CD4-positive, alpha-beta T cell treated with Interleukin-6 for 4 hours (primary cell): Measurements from ENCODE around the gene NIPAL3.
A peak's percentile ranks its signal among the peaks of the same experiment; 100 is the strongest.

Experiments used
- DNase-seq: peaks from one replicate; pipeline ENCODE4 v3.0.0-alpha.2; 2020; ENCODE audit warnings: mixed read lengths

Gene NIPAL3

DNA sequence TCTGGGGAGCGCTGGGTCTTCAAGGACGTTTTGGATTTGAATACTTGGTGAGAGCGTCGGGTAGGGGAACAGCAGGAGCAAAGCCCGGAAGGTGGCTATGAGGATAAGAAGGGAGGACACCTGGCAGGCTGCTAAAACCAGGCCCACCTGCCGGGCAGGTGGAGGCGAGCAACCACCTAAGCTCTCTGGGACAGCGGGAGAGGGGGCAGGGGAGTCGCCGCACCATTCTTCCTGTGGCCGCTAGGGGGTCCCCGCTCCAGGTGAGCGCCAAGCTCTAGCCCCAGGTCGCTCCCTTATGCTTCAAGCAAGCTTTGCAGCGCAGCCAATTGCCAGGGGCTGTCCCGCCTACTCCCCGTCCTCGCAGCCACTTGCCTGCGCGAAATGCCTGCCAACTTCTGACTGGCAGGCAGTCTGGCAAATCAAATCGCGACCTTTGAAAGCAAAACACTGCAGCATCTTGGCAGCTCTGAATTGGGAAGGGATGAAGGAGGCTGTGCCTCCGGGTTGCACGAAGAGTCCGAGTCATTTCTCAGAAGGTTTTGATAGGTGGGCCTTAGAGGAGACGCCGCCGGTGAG lies at the start of gene NIPAL3:
NIPAL3 (plus strand) TSS at position 469 of the 576 bp plus-strand sequence. CDS start 3,746 bp downstream, outside the sequence.
- DNase-seq = peak; percentile 98

DNA sequence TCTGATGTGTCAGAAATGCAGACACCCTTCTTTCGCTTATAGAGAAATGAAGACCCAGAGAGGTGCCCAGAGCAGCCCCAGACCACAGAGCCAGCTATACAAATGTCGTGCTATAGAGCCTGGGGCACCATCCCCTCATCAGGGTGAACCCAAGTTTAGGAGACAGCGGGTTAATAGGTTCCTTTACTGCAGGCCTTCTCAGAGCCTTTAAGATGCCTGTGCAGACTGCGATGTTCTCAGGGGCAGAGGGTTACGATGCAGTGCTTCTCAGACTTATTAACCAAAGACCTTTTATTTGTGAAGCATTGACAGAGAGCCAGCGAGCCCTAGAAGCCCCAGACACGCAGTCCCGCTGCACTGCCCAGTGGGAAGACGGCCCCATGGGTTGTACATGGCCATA lies 48.9 kb upstream of the NIPAL3 start:
- DNase-seq = no peak

DNA sequence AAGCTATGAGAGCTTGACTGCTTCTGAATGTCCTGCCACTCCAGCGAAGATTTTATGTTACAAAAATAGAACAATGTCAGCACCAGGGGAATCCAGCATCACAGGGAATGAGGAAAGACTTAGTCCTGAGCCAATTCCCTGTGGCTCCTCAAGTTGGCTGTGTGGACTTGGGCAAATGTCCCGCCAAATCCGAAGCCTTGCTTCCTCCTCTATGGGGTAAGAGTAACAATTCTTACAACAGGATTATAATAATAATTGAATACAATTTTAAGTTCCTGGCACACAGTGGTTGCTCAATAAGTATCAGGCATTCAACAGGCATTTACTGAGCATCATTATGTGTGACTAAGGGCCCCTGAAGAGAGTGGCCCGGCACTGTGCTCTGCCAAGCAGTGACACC lies 46.4 kb upstream of the NIPAL3 start:
- no peak for DNase-seq

DNA sequence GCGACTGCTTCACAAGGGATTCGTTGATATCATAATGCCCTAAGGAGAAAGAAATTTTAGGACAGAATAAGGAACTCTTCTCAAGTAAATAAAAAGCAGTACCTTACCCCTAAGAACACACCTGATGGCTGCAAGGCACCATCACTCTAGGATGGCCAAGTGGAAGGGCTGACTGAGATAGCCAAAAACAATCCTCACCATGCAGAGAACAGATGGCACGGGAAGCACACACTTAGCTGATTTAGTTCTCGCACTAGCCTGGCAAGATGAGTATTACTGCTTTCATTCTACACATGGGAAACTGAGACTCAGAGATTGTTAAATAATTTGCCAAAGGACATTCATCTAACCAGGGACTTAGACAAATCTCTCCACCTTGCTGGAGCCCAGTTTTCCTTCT lies 45.8 kb upstream of the NIPAL3 start:
- no peak for DNase-seq

DNA sequence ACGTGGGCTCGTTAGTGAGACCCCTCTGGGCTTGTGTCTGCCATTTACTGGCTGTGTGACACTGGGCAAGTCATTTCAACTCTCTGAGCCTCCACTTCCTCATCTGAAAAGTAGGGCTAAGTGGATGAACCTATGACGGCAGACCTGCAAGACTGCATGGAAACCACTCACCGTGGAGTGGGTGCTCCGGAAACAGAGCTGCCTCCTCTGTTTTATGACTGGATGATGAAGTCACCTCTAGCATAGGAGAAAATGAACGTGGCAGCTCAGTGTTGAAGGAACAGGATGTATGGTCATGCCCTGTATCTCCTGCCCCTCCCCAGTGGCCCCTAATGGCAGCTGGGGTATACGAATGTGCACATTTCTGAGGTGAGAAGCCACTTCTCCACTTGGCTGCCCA lies 42.6 kb upstream of the NIPAL3 start:
- DNase-seq = no peak

DNA sequence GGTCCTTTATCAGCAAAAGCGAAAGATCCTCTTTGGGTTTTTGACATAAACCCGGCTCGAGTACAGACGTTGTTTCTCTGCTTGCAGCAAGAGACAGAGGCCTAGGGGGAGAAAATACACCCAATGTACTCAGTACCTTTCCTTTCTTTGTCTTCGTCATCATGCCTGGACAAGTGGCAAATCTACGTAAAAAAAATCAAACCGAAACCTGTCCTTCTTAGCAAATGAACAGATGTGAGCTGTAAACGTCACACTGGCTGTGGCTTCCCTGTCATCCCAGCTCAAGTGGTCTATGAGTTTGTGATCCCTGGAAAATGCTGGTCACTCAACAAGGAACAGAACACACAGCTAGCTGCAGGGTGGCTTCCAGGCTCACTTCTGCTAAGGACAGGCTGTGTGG lies 41.9 kb upstream of the NIPAL3 start:
- no peak for DNase-seq

DNA sequence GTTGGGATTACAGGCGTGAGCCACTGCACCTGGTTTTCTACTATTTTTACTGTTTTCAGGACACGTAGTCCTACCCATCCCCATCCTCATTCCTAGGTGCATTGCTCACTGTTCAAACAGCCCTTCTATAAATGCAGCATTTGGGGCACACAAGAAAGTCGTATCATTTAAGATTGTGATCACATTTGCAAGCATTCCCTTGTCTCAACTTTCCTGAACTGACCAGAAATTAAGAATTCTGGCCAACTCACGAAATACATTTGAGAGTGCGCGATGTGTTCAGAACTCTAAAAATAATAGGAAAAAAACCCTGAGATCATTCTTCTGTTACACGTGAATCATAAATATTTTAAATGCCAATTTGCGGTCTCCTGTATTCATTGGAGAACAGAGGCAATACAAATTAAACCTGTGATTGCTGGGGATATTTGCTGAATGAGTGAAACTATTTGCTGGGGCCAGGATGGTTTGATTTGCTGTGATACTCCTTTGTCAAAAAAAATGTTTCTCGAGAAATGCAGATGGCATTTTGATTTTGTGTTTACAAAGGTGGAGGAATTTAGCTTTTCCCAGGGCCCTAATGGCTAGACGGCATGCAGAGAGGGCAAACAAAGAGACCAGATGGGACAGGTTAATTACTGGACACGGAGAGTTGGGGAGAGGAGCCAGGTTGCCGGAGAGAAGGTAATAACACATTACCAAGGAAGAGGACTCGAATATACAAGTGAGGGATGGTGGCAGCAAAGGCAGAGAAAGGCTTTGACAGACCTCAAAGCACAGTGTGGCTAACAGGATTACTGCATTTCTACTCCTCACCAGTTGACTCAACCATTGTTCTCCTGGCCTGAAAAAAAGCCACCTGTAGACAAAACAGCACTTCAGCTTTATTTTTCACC lies 40.5 kb upstream of the NIPAL3 start:
- no peak for DNase-seq

DNA sequence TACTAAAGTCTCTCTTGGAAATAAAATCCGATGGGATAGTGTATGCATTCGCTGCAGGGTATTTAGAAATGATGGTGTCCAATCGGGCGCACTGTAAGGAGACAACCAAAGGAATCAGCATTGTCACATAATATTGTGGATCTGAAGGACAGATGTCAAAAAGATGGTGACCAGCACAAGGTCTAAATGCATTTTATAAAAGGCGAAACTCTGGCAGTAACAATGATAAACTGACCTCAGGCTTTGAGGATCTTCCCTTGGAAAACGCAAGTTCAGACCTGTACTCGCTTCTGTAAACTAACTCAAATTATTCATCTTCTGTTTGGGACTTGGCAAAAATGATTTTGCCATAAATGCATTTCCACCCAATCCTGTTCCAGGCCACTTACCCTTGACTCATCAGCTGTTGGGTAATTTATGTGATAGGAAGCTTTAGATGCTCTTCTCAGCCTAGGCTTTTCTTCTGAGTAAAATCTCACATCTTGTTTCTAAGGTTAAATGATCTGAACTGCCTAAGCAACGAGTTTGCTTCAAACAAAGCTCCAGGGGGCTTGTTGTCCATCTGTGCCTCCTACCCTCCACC lies 35.8 kb upstream of the NIPAL3 start:
- no peak for DNase-seq

DNA sequence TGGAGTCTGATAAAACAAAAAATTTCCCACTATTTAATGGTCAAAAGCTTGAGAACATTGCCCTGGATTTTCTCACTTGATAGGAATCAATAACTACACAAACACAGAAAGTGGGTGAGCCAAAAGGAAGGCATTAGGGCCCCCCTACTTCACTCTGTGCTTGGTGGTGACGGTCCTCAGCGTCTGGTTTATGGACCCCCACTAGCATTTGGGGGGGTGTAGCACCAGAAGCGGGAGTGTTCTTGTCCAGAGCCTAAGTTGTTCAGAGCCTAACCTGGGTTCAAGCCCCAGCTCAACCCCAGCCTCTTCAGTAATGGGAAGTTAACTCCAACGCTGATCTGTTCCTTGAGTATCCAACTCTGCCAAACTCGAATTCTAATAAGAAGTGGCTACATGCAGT lies 35.1 kb upstream of the NIPAL3 start:
- DNase-seq = no peak

DNA sequence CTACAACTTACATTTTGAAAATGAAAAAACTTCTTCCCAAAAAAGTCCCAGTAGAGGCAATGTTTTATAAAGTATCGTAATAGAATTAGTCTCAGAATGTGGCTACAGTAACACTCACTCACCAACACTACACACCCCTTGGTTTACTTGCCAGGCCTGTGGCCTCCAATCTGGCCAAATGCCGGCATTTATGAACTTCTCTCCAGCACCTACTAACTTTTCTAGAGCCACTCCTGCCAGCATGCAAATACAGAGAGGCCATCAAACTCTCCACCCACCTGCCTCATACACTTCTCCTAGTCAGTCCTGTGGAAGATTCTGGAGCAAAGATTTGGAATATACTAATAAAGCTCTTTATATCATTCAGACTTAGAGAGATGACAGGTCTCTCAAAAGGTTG lies 34.3 kb upstream of the NIPAL3 start:
- DNase-seq = no peak

DNA sequence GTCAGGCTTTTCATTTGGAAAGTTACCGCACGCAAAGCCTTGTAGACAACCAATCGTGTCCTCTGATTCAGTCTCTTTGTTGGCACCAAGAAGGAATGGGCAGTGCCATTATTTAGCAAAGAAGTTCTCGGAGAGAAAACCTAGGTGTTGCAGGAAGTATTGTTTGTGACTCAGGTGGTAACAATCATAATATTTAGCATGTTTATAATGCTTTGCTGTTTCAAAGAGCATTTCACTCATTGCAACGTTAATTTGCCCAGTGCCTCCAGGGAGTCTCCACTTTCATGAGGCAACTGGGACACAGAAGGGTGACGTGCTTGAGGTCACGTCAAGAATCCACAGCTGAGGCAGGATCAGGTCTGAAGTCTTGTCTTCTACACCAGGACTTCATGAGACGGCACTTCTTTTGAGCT lies 33.4 kb upstream of the NIPAL3 start:
- no peak for DNase-seq

DNA sequence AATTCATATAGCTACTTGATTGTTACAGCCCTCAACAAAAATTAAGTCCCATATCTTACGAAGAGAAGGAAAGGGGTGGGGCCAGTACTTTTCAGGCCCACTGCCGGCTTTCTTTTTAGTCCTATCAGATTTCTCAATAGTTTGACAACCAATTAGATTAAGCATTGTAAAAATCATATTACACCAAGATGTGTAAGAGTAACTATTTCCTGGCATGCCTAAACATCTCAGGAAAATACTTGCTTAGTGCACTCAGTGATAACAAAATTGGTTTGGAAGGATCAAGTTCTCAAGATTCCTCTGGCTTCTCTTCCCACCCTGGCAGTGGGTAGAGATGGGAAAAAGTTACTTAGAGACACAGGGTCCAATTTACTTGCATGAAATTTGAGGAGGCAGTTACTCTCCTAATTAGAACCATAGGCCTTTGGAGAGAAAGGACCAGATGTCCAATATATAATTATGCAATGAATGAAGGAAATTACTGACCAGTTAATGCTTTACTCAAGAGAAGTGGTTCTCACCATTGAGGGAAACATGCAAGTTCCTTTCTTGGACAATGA lies 32.1 kb upstream of the NIPAL3 start:
- DNase-seq = no peak

DNA sequence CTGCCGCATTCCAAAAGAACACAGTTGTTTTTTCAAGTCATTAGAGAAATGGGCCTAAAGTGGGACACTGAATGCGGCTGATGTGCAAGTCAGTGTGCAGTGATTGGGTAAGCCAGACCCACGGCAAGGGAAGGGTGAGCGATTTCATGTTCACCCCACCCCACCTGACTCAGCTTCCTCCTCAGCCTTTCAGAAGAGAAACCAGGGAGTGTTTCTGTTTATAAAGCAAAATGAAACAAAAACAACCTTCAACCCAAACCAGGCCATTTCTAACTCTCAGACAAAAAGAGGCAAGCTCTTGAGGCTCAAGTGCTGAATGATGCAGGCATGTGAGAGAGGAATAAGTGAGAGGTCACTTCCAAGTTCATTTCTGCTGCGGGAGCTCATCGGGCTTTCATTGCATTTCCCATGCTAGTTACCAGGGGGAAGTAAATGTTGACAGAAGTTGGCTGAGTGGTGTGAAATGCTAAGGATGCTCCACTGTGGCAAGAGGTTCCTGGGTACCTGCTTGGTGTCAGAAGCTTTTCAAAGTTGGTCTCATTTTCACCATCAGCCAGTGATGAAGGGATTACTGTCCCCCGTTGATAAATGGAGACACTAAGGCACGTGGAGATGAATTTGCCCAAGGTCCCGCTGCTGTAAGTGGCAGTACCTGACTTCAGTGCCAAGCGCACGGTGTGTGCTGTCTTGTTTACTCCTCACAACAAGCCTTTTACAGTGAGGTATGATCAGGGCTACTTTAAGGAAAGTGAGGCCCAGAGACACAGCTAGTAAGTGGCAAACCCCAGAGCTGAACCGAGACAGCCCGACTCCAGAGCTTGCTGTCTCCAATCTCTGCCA lies 31.1 kb upstream of the NIPAL3 start:
- DNase-seq = peak; percentile 52

DNA sequence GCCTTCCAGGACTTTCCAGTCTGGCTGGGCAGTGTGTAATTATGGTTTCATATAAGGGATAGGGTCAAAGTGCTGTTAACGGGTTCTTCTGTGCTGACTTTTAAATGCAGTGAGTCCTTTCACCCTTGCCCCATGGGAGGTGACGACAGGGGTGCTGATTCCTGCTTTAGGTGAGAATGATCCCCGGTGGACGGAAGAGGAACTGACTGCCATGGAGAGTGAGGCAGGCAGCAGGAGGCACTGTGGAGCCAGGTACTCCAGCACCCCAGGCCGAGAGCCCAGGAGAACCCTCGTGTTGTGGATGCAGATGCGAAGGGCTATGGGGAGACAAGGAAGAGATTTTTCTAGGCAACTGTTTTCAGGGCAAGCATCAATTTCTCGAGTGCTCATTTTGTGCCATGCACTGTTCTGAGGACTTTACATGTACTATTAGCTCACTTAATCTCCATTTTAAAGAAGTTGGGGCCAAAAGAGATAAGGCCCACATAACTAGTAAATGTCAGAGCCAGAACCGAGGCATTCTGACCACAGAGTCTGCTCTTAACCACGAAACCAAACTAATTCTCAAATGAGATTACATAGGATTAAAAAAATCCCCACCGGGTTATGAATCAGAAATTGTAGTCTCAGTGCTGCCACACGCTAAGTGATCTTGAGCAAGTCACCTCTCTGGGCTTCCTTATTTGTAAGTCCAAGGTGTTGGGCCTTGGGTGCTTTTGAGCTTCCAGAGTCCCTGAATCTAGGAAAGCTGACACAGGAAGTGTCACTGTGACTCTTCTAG lies 30.3 kb upstream of the NIPAL3 start:
- peak; percentile 28 for DNase-seq

DNA sequence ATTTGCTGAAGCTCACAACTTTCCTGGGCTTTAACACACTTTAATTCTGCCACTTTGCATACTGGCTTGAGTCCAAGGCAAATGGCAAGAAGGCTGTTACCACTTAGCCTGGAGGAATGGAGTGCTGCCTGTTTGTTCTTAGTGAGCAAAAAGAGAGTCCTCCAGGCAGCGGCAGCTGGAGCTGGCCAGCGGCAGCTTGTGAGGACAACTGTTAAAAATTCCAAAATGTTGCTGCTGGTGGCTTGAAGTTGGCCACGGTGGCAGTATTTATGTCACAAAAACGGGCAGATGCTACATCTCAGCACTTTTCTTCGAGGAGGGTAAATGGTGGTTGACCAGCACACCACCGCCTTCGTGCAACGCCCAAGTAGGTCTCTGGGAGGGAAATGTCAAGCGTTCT lies 29.4 kb upstream of the NIPAL3 start:
- no peak for DNase-seq

DNA sequence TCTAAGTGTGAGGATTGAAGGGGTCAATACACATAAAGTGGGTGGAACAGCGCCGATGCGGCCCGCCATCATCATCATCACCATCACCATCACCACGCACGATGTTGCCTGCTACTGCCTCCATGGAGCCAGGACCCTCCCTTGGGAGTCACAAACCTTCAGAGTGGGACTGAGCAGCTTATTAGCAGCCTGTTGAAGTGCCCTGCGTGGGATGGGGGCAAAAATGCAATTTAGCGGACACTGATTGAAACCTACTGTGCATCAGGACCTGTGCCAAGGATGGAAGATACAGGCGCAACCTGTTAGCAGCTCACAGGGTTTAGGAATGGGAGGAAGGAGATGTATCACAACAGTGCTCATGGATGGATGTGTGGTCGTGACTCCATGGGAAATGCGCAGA lies 28.7 kb upstream of the NIPAL3 start:
- DNase-seq = no peak

DNA sequence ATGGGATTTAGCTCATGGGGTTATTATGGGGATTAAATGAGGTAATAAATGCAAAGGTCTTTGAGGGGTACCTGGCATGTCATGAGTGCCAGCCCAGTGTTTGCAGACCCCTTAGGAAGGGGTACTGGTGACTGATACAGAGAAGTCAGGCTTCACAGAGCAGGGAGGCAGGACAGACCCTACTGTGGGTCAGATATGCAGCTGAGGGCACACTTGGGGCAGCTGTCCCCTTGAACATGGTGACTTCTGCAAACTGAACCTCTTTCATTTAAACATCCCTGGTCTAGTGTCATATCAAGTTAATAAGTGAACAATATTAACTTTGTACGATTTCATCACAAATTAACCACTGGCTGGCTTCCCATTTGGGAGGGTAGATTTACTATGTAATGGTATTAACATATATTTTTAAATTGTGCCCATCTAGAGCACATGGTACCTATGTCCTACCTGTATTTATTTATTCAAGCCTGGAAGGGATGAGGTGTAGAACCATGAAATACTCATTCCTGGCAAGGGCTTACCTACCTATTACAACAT lies 27.9 kb upstream of the NIPAL3 start:
- DNase-seq = no peak

DNA sequence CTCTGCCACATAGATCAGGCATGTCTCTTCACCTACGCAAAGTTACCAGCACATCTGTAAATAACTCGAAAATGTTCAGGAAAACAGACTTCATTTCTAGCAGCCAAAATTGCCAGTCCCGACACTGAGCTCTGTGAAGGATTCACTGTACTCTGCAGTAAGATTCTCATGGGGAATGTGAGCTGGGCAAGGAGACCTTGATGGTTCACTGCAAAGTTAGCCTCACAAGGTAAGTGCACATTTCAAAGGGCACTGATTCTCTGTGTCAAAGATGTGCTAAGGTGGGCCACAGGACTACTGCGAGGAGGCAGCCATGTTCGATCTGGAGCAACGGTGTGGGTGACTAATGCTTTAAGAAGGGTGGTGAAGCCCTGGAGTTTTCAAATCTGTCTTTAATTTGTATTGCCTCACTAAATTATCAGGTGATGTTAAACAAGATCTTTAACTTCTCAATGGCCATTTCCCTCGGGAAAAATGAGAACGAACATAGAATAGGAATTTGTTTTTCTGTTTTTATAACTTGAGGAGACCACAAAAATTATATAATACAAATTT lies 27.2 kb upstream of the NIPAL3 start:
- DNase-seq = no peak

DNA sequence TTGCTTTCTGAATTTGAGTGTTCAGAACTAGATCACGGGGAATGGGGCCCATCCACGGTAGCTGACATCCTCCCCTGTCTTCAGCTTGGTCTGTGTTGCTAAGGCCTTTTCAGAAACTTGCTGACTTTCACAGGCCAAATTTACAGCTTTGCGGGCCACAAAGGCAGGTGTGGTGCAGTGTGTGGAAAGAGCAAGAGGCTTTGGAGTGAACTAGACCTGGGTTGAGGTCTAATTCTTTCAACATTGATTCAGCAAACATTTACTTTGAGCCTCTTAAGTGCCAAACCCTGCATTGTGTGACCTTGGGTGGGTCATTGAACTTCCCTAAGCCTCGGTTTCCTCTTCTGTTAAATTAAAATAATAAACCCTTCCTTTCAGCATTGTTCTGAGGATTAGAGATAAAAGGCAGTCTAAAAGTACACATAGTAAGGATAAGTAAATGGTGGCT lies 26.3 kb upstream of the NIPAL3 start:
- DNase-seq = no peak

DNA sequence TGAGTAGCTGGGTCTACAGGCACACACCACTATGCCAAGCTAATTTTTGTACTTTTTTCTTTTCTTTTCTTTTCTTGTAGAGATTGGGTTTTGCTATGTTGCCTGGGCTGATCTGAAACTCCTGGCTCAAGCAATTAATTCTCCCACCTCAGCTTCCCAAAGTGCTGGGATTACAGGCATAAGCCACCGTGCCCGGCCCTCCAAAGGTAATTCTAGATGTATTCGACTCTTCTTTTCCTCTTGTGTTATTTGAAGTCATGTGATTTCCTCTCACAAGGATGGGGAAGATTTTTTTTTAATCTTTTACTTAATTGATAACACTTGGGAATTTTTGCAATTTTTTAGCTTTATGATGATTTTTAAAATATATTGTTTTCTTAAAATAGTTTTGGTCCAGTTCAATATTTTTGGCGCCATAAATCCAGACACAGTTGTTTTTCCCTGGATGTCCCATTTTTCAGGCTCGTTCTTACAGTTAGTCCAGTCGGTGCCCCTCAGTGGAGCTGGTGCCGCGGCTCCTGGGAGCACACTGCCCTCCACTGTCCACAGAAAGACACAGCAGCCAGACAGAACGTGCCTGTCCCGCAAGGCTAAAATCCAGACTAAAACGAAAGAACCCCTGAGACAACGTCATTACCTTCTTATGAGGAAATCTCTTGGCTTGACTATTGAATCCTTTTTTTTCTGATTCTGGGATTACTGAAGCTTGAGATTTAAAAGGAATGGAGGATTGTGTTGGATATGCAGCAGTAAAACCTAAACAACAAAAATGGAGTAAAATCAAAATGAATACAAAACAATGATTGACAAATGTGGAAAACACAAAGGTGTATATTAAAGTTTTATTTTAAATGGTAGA lies 24.4 kb upstream of the NIPAL3 start:
- peak; percentile 77 for DNase-seq
